DOHH2 (cell line): Measurements from ENCODE around the gene KIF1B.

ENCODE experiments used
- H3F3A ChIP-seq: fragments of 200-600 bp; sonication (generic), shearing (Covaris generic); 2 replicates; pipeline ENCODE4 v1.6.0; 2016; ENCODE audit warnings: antibody characterized with exemption, mild to moderate bottlenecking; ENCODE audit not compliant: control insufficient read depth, insufficient read depth
- H3K27ac ChIP-seq: fragments of 200-600 bp; sonication (generic); 2 replicates; pipeline ENCODE4 v1.5.1; 2014; ENCODE audit warnings: low read depth, mild to moderate bottlenecking, low read length, moderate library complexity
- H3K27me3 ChIP-seq: fragments of 200-600 bp; sonication (generic); 2 replicates; pipeline ENCODE4 v1.6.1; 2014; ENCODE audit warnings: mild to moderate bottlenecking, low read length, mixed read lengths; ENCODE audit not compliant: control insufficient read depth
- H3K36me3 ChIP-seq: fragments of 200-600 bp; sonication (generic); 2 replicates; pipeline ENCODE4 v1.6.1; 2014; ENCODE audit warnings: mild to moderate bottlenecking, low read length, moderate library complexity, mixed read lengths; ENCODE audit not compliant: control insufficient read depth
- H3K4me1 ChIP-seq: fragments of 200-600 bp; sonication (generic); 2 replicates; pipeline ENCODE4 v1.6.1; 2014; ENCODE audit warnings: mild to moderate bottlenecking, low read length, mixed read lengths; ENCODE audit not compliant: control insufficient read depth
- H3K4me2 ChIP-seq: fragments of 200-600 bp; sonication (generic); 2 replicates; pipeline ENCODE4 v1.6.0; 2014; ENCODE audit warnings: mild to moderate bottlenecking, low read length, moderate library complexity
- H3K4me3 ChIP-seq: fragments of 200-600 bp; sonication (generic); 2 replicates; pipeline ENCODE4 v1.5.1; 2014; ENCODE audit warnings: mild to moderate bottlenecking, low read length, mixed read lengths
- H3K79me2 ChIP-seq: fragments of 200-600 bp; sonication (generic); 2 replicates; pipeline ENCODE4 v1.6.1; 2014; ENCODE audit warnings: mild to moderate bottlenecking, low read length, mixed read lengths; ENCODE audit not compliant: control insufficient read depth
- H3K9me2 ChIP-seq: fragments of 200-600 bp; sonication (generic); replicated peaks from 2 replicates; pipeline ENCODE4 v1.6.1; 2014; ENCODE audit warnings: mild to moderate bottlenecking, low read length, mixed read lengths; ENCODE audit not compliant: control insufficient read depth
- H3K9me3 ChIP-seq: fragments of 200-600 bp; sonication (generic); 2 replicates; pipeline ENCODE4 v1.6.1; 2014; ENCODE audit warnings: antibody characterized with exemption, low read length, mixed read lengths; ENCODE audit not compliant: control insufficient read depth, insufficient read depth
- H4K20me1 ChIP-seq: fragments of 200-600 bp; sonication (generic); 2 replicates; pipeline ENCODE4 v1.6.0; 2014; ENCODE audit warnings: low read depth, mild to moderate bottlenecking, antibody characterized with exemption, low read length, moderate library complexity; ENCODE audit not compliant: control insufficient read depth, insufficient read depth
- CTCF ChIP-seq: fragments of 200-600 bp; sonication (generic); IDR thresholded peaks from one replicate; pipeline ENCODE4 v1.5.1; 2014; ENCODE audit warnings: antibody characterized with exemption, mild to moderate bottlenecking, low read depth, low read length; ENCODE audit not compliant: poor library complexity, severe bottlenecking
- EZH2phosphoT487 ChIP-seq: fragments of 200-600 bp; sonication (generic); IDR thresholded peaks from 2 replicates; pipeline ENCODE4 v1.6.1; 2017; ENCODE audit warnings: borderline replicate concordance, mild to moderate bottlenecking, antibody characterized with exemption, low read length, moderate library complexity, mixed read lengths

The KIF1B gene

GRCh38 chr1:10337436-10337835, 127.1 kb downstream of the KIF1B start:
- no peaks in the 10 kb centered on the region for H4K20me1 ChIP-seq
- no peaks in the 10 kb centered on the region for H3K9me2 ChIP-seq
- TF ChIP-seq EZH2phosphoT487 (no peak), CTCF (no peak)
- no peaks in the 10 kb centered on the region for H3K79me2 ChIP-seq
- H3K27me3 ChIP-seq = no peaks in the 10 kb centered on the region
- H3F3A ChIP-seq = no peaks in the 10 kb centered on the region
- H3K36me3 ChIP-seq = no peaks in the 10 kb centered on the region
- no peaks in the 10 kb centered on the region for H3K4me1 ChIP-seq
- no peaks in the 10 kb centered on the region for H3K9me3 ChIP-seq
- no peak overlapping the region for H3K27ac ChIP-seq
- no peak overlapping the region for H3K4me3 ChIP-seq
- no peak overlapping the region for H3K4me2 ChIP-seq

- Histone ChIP-seq H3K4me3 (no peak overlapping the region), H4K20me1 (no peaks in the 10 kb centered on the region), H3K79me2 (no peaks in the 10 kb centered on the region), H3K27ac (no peak overlapping the region), H3K9me3 (no peaks in the 10 kb centered on the region), H3K4me1 (no peaks in the 10 kb centered on the region), H3K36me3 (no peaks in the 10 kb centered on the region), H3K27me3 (no peaks in the 10 kb centered on the region), H3F3A (no peaks in the 10 kb centered on the region), H3K4me2 (no peak overlapping the region), H3K9me2 (no peaks in the 10 kb centered on the region)
- TF ChIP-seq CTCF (peak; percentile 80), EZH2phosphoT487 (no peak)
Observed at GRCh38 chr1:10338047-10338446, 127.7 kb downstream of the KIF1B start.

GRCh38 chr1:10338611-10339010, 128.2 kb downstream of the KIF1B start:
- Histone ChIP-seq H3K4me2 (no peak overlapping the region), H3K36me3 (no peaks in the 10 kb centered on the region)

More at GRCh38 chr1:10338611-10339010, 128.2 kb downstream of the KIF1B start:
- H3F3A ChIP-seq = no peaks in the 10 kb centered on the region
- H4K20me1 ChIP-seq = no peaks in the 10 kb centered on the region
- H3K9me3 ChIP-seq = no peaks in the 10 kb centered on the region
- no peaks in the 10 kb centered on the region for H3K27me3 ChIP-seq
- TF ChIP-seq CTCF (no peak), EZH2phosphoT487 (no peak)
- H3K79me2 ChIP-seq = no peaks in the 10 kb centered on the region
- no peaks in the 10 kb centered on the region for H3K4me1 ChIP-seq
- H3K27ac ChIP-seq = no peak overlapping the region
- no peaks in the 10 kb centered on the region for H3K9me2 ChIP-seq
- H3K4me3 ChIP-seq = no peak overlapping the region
